ENCODE results near the gene NOLC1. TPM values are rescaled to one million over a fixed set of nuclear protein-coding genes. Genes with fewer than 3 reads are reported as not detected.

NOLC1 gene
- total and polyA plus RNA-seq, 2 of the 13 experiments (the other 11 are each of a cell fraction or from before 2014, with no cell fraction given), result 50.6 to 81.0 TPM

GRCh38 chr10:102191956-102192355 lies 39.8 kb downstream of the NOLC1 start:
- Histone ChIP-seq H2AFZ (ENCODE audit: low read length) (no peak overlapping the region), H3K9ac (ENCODE audit: insufficient read depth, low read depth, low read length) (no peak overlapping the region), H3K27me3 (ENCODE audit: control insufficient read depth in 1 of 2, insufficient read depth in 2 of 2, low read length in 2 of 2) (peaks cover 0 to 5% of the 10 kb centered on the region in 2 experiments; a peak in 1 of 5 replicates), H3K4me1 (ENCODE audit: insufficient read depth, low read length) (peaks cover 11% of the 10 kb centered on the region), H3K9me3 (ENCODE audit: low read length) (peaks cover 17% of the 10 kb centered on the region), H4K20me1 (ENCODE audit: insufficient read depth, low read length) (no peaks in the 10 kb centered on the region), H3K36me3 (replicated peaks in 1 of 2; ENCODE audit: control insufficient read depth in 1 of 2, insufficient read depth in 2 of 2, low read length in 2 of 2) (no peaks in the 10 kb centered on the region), H3K4me2 (ENCODE audit: low read depth, low read length) (no peak overlapping the region), H3K79me2 (ENCODE audit: insufficient read depth, low read length) (no peaks in the 10 kb centered on the region), H3K27ac (ENCODE audit: extremely low read length, insufficient read depth, low read length) (no peak overlapping the region), H3K4me3 (replicated peaks in 1 of 3; ENCODE audit: insufficient read depth in 1 of 3, low read depth in 2 of 3, low read length in 3 of 3) (no peak overlapping the region)
- WGBS (ENCODE audit: low lambda C conversion rate), result 8% methylated on average over 7 of the region's 7 CpGs
- intact Hi-C loops (cut with micrococcal nuclease; ENCODE audit: unreplicated experiment), result no loop called here
- DNase-seq (ENCODE audit: low spot score) (no peak), ATAC-seq (no peak), FAIRE-seq (no peak)
- ChIA-PET CTCF (ENCODE audit: low intra/inter-chr PET ratio, low total read pairs) (no interaction called here), POLR2A (no interaction called here)
- no TSS peak for BruUV-seq (replicated peaks)
- no peak for TF ChIP-seq SOX6 (IDR thresholded peaks at IDR 0.05)
- TF ChIP-seq SOX6 (CRISPR knock-in tag; IDR thresholded peaks at IDR 0.05), result no peak
- peak; percentile 100 for TF ChIP-seq ZNF124 (CRISPR knock-in tag; IDR thresholded peaks at IDR 0.05)
- in situ Hi-C loops (cut with HindIII; ENCODE audit: extremely low pct_ligation_motif_present, low pct_unique_long_range_greater_than_20kb), result no loop called here

- Histone ChIP-seq H3K27ac (ENCODE audit: extremely low read length, insufficient read depth, low read length) (no peak overlapping the region), H3K27me3 (ENCODE audit: control insufficient read depth in 1 of 2, insufficient read depth in 2 of 2, low read length in 2 of 2) (peaks cover 0 to 5% of the 10 kb centered on the region in 2 experiments; a peak in 1 of 5 replicates), H3K79me2 (ENCODE audit: insufficient read depth, low read length) (no peaks in the 10 kb centered on the region), H3K4me2 (ENCODE audit: low read depth, low read length) (no peak overlapping the region), H3K4me3 (replicated peaks in 1 of 3; ENCODE audit: insufficient read depth in 1 of 3, low read depth in 2 of 3, low read length in 3 of 3) (no peak overlapping the region), H3K9me3 (ENCODE audit: low read length) (peaks cover 17% of the 10 kb centered on the region), H3K9ac (ENCODE audit: insufficient read depth, low read depth, low read length) (no peak overlapping the region), H3K36me3 (replicated peaks in 1 of 2; ENCODE audit: control insufficient read depth in 1 of 2, insufficient read depth in 2 of 2, low read length in 2 of 2) (no peaks in the 10 kb centered on the region), H4K20me1 (ENCODE audit: insufficient read depth, low read length) (no peaks in the 10 kb centered on the region), H3K4me1 (ENCODE audit: insufficient read depth, low read length) (0 out of 2 replicates have a peak, but pooled peaks cover 4% of the 10 kb centered on the region), H2AFZ (ENCODE audit: low read length) (no peak overlapping the region)
- in situ Hi-C loops (cut with HindIII; ENCODE audit: extremely low pct_ligation_motif_present, low pct_unique_long_range_greater_than_20kb) (no loop called here), intact Hi-C loops (cut with micrococcal nuclease; ENCODE audit: unreplicated experiment) (no loop called here)
- TF ChIP-seq, protein P1, sequence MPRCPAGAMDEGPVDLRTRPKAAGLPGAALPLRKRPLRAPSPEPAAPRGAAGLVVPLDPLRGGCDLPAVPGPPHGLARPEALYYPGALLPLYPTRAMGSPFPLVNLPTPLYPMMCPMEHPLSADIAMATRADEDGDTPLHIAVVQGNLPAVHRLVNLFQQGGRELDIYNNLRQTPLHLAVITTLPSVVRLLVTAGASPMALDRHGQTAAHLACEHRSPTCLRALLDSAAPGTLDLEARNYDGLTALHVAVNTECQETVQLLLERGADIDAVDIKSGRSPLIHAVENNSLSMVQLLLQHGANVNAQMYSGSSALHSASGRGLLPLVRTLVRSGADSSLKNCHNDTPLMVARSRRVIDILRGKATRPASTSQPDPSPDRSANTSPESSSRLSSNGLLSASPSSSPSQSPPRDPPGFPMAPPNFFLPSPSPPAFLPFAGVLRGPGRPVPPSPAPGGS (CRISPR knock-in tag; IDR thresholded peaks at IDR 0.05), result no peak
- TF ChIP-seq ZFP1 (CRISPR knock-in tag; IDR thresholded peaks at IDR 0.05) (no peak), THAP11 (CRISPR knock-in tag; IDR thresholded peaks at IDR 0.05) (no peak), ZFP82 (CRISPR knock-in tag; IDR thresholded peaks at IDR 0.05; ENCODE audit: borderline replicate concordance) (no peak), EP300 (IDR thresholded peaks at IDR 0.05; ENCODE audit: low read depth in 2 of 2, low read length in 2 of 2) (no peak), EP300 (CRISPR knock-in tag; IDR thresholded peaks at IDR 0.05; ENCODE audit: borderline replicate concordance) (no peak), ZNF569 (CRISPR knock-in tag; IDR thresholded peaks at IDR 0.05; ENCODE audit: borderline replicate concordance) (no peak)
- TF ChIP-seq, protein P2, sequence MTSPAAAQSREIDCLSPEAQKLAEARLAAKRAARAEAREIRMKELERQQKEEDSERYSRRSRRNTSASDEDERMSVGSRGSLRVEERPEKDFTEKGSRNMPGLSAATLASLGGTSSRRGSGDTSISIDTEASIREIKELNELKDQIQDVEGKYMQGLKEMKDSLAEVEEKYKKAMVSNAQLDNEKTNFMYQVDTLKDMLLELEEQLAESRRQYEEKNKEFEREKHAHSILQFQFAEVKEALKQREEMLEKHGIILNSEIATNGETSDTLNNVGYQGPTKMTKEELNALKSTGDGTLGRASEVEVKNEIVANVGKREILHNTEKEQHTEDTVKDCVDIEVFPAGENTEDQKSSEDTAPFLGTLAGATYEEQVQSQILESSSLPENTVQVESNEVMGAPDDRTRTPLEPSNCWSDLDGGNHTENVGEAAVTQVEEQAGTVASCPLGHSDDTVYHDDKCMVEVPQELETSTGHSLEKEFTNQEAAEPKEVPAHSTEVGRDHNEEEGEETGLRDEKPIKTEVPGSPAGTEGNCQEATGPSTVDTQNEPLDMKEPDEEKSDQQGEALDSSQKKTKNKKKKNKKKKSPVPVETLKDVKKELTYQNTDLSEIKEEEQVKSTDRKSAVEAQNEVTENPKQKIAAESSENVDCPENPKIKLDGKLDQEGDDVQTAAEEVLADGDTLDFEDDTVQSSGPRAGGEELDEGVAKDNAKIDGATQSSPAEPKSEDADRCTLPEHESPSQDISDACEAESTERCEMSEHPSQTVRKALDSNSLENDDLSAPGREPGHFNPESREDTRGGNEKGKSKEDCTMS (CRISPR knock-in tag; conservative IDR thresholded peaks at IDR 0.05), result no peak
- DNase-seq (ENCODE audit: low spot score) (no peak), ATAC-seq (no peak), FAIRE-seq (no peak)
- ChIA-PET POLR2A (no interaction called here), CTCF (ENCODE audit: low intra/inter-chr PET ratio, low total read pairs) (no interaction called here)
- BruUV-seq (replicated peaks), result no TSS peak
- whole genome bisulfite sequencing (ENCODE audit: low lambda C conversion rate), result 8% methylated on average over 6 of the region's 6 CpGs
Observed at GRCh38 chr10:102195296-102195870, 43.2 kb downstream of the NOLC1 start.

Data from HepG2 (cell line).